ENCODE results near the gene EMILIN3. TPM values are rescaled to one million over a fixed set of nuclear protein-coding genes. Genes with fewer than 3 reads are reported as not detected.

EMILIN3 gene
- total RNA-seq, 1 donor from 2014 or later, result 0.40 TPM

DNA sequence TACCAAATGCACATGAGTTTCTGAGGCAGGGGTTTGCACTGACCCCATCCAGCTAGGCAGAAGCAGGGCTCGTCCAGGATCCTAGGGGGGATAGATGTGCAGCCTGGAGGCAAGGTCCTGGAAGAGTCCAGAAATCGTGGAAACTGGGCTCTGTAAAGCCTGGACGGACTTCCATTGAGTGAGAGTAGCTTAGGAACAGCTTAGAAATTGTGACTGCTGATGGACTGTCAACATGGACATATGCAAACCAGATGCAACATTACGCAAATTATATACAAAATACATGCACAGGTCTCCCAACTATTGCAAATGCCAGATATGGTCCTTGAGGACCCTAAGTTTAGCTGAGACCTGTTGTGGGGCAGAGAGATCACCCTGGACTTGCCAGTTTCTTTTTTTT, 4.8 kb upstream of the EMILIN3 start:
- no peak overlapping the region for H3K4me3 ChIP-seq (ENCODE audit: low read depth, low read length)
- DNase-seq (ENCODE audit: low read depth), result no peak
- TF ChIP-seq, protein P1, sequence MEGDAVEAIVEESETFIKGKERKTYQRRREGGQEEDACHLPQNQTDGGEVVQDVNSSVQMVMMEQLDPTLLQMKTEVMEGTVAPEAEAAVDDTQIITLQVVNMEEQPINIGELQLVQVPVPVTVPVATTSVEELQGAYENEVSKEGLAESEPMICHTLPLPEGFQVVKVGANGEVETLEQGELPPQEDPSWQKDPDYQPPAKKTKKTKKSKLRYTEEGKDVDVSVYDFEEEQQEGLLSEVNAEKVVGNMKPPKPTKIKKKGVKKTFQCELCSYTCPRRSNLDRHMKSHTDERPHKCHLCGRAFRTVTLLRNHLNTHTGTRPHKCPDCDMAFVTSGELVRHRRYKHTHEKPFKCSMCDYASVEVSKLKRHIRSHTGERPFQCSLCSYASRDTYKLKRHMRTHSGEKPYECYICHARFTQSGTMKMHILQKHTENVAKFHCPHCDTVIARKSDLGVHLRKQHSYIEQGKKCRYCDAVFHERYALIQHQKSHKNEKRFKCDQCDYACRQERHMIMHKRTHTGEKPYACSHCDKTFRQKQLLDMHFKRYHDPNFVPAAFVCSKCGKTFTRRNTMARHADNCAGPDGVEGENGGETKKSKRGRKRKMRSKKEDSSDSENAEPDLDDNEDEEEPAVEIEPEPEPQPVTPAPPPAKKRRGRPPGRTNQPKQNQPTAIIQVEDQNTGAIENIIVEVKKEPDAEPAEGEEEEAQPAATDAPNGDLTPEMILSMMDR (conservative IDR thresholded peaks at IDR 0.05; ENCODE audit: low read depth, low read length), result no peak

DNA sequence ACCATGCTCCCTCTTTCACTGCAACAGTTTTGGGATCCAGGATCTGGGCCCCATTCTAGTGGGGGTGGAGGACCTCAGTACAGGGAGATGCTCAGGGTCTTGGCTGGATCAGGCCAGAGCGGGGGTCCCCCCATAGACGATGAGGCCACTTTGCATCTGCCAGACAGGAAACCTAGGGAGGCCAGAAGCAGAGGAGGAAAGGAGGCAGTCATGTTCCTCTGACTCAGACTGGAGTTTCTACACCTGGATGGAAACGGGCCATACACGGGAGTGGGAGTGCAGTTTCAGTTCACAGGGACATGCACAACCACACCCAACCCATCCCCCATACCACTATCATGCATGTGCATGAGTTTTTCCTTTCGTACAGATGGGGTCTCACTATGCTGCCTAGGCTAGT, 3.6 kb upstream of the EMILIN3 start:
- TF ChIP-seq, protein P1 (conservative IDR thresholded peaks at IDR 0.05; ENCODE audit: low read depth, low read length), result no peak
- H3K4me3 ChIP-seq (ENCODE audit: low read depth, low read length), result no peak overlapping the region
- DNase-seq (ENCODE audit: low read depth), result no peak

DNA sequence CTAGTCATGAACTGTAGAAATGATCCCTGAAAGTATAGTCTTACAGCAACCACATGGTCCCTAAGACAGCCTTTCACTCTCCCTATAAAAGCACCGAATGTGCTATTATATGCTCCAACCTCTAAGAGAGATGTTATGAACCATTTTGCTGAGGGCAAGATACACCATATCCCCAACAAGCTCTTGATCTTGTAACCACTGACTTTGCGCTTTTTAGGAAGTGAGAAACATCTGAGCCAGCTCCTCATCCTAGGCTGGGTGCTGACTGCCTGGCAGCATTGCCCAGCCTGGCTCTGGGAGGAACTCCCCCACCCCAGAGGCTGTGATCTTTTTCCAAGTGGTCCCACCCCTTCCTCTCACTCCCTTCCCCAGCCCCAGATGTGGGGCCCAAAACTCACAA, 3.1 kb upstream of the EMILIN3 start:
- TF ChIP-seq, protein P1 (conservative IDR thresholded peaks at IDR 0.05; ENCODE audit: low read depth, low read length), result no peak
- DNase-seq (ENCODE audit: low read depth), result no peak

DNA sequence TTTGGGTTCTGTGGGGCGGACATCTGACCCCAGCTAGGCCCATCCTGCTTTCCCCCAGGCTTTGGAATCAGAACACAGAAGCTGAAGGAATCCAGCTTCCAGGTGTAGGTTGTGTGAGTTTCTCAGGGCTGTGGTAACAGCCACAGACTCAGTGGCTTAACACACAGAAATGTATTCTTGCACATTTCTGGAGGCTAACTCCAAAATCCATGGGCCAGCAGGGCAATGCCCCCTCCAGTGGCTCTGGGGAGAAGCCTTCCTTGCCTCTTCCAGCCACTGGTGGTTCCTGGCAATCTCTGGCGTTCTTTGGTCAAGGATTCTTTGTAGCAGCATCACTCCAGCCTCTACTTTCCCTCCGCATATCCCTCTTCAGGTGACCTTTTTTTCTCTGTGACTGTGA, 1.3 kb upstream of the EMILIN3 start:
- H3K4me3 ChIP-seq (ENCODE audit: low read depth, low read length), result no peak overlapping the region
- TF ChIP-seq, protein P1 (conservative IDR thresholded peaks at IDR 0.05; ENCODE audit: low read depth, low read length), result no peak
- no peak for DNase-seq (ENCODE audit: low read depth)

More for the DNA sequence above, 3.1 kb upstream of the EMILIN3 start:
- no peak overlapping the region for H3K4me3 ChIP-seq (ENCODE audit: low read depth, low read length)

DNA sequence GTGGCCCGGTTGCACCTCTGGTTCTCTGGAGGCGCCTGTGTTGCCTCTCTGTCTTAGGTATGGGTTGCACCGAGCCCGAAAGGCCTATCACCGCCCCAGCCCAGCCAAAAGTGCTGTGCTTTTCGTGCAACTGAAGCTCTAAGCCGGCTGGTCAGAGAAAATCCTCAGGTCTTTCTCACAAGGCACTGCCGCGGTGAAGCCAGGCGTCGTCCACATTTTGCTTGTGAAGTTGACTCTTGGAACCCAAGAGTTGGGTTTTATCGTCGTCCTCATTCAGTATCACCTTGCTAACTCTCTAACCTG, 726 bp upstream of the EMILIN3 start:
- TF ChIP-seq, protein P1 (conservative IDR thresholded peaks at IDR 0.05; ENCODE audit: low read depth, low read length), result no peak
- DNase-seq (ENCODE audit: low read depth), result no peak
- no peak overlapping the region for H3K4me3 ChIP-seq (ENCODE audit: low read depth, low read length)

DNA sequence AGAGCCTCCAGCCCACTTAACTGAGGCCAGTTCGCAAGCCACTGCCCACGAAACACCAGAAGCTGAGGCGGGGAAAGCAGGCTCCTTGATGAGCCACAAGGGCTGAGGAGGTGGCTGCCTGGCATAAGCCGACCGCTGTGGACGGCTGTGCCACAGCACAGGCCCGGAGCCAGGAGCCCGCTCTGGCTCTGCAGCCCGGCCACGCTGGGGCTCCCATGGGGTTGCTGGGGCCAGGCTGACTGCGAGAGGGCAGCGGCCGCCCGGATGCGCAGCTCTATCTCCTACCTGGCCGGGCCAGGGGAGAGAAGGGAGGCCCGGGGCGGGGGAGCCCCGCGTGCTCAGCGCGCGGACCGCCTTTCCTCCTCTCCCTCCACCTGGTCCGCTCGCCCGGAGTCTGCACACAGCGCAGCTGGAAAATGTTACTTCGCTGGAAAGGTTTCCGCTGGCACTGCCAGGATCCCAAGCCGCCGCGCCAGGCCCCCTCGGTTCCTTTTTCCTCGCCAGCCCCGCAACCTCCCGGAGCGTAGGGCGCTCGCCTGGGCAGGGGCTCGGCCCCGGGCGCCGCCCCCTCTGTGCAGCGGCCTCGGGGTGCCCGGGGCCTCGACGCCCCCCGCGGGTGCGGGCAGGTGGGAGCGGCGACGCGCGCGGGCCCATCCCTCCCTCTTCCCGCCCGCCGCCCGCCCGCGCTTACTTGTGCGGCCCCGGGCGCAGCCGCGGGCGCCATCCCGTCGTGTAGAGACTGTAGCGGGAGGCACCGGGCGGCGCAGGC, 657 bp downstream of the EMILIN3 start:
- DNase-seq (ENCODE audit: low read depth), result no peak
- TF ChIP-seq, protein P1 (conservative IDR thresholded peaks at IDR 0.05; ENCODE audit: low read depth, low read length), result no peak
- H3K4me3 ChIP-seq (ENCODE audit: low read depth, low read length), result no peak overlapping the region
